Spleen (tissue), 7 donors: Measurements from ENCODE around the gene REXO5.

Experiments
- POLR2A ChIP-seq, 3 donors: fragments of 450-650 bp; IDR thresholded peaks; one replicate each; pipeline ENCODE4 v1.5.1; 2017; ENCODE audit warnings: antibody characterized with exemption in 3 of 3, mild to moderate bottlenecking in 1 of 3
- TF ChIP-seq, protein P1 (sequence below), 11 experiments: fragments of 200-600 bp in 7 of 11; fragments of 450-650 bp in 4 of 11; sonication (generic) in 4 of 11; IDR thresholded peaks in 8 of 11; conservative IDR thresholded peaks in 3 of 11; 1 replicate in 7 of 11; 2 replicates in 4 of 11; pipeline versions ENCODE4 v1.4.0 to v1.8.0; 2016 to 2021; ENCODE audit warnings: antibody characterized with exemption in 11 of 11, inconsistent platforms in 4 of 11, mild to moderate bottlenecking in 1 of 11
- donor health status: DM: no; HTN: no; CAD: no; lungs with moderate emphysema.
- donor health status: DM: no; HTN: no; CAD: no.
- donor health status: DM: no; HTN: no; CAD: no.

DNA sequence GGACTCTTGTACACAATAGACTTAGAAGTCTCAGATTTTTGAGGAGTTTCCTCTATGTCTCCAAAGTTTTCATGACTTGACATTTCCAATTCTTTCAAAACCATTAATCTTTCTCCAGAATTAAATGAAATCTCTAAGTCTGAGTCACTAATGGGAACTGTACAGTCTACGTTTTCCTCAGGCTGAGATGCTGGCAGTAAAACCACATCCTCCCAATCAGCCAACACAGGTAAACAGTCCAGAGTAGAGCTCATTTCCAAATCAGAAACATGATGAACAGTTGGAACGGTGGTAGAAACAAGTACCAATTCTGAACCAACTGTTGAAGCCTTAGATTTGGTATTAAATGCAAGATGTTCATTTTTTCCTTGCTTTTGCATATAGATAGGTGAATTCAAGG lies 8.0 kb upstream of the REXO5 start:
- TF ChIP-seq POLR2A (IDR thresholded peaks at IDR 0.05) = no peak
- TF ChIP-seq, protein P1, sequence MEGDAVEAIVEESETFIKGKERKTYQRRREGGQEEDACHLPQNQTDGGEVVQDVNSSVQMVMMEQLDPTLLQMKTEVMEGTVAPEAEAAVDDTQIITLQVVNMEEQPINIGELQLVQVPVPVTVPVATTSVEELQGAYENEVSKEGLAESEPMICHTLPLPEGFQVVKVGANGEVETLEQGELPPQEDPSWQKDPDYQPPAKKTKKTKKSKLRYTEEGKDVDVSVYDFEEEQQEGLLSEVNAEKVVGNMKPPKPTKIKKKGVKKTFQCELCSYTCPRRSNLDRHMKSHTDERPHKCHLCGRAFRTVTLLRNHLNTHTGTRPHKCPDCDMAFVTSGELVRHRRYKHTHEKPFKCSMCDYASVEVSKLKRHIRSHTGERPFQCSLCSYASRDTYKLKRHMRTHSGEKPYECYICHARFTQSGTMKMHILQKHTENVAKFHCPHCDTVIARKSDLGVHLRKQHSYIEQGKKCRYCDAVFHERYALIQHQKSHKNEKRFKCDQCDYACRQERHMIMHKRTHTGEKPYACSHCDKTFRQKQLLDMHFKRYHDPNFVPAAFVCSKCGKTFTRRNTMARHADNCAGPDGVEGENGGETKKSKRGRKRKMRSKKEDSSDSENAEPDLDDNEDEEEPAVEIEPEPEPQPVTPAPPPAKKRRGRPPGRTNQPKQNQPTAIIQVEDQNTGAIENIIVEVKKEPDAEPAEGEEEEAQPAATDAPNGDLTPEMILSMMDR (IDR thresholded peaks at IDR 0.05 in 8 of 11, conservative IDR thresholded peaks at IDR 0.05 in 3 of 11) = no peak
